SHP77 (cell line): ENCODE data around the gene ADI1.
"Not testable (repeated sequence)": the region's sequence is repeated elsewhere in the genome, so short reads cannot be mapped to it uniquely, and the experiment has no call there.

Experiments
- DNase-seq, 2 experiments: peaks; one replicate each; lab custom pipeline; 2025; lab: John Stamatoyannopoulos, UW

Gene ADI1

DNA sequence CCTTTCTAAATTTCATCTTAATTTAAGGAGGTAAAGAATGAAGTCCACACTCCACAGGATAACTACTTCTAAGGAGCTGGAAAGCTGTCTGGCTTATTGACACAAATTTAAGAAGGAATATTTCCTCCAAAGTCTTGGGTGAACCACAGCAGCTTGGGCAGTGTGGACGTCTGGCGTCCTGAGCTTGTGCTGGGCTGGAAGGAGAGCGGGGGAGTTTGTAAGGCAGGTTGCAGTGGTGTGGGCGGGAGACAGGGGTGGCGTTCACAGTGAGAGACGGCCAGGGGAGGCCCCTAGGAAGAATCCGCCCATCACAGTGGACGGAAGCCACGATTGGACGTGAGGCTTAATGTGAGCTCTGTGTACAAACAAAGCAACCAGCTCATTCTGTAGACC is 25.7 kb downstream of the ADI1 start:
- DNase-seq, result no peak

DNA sequence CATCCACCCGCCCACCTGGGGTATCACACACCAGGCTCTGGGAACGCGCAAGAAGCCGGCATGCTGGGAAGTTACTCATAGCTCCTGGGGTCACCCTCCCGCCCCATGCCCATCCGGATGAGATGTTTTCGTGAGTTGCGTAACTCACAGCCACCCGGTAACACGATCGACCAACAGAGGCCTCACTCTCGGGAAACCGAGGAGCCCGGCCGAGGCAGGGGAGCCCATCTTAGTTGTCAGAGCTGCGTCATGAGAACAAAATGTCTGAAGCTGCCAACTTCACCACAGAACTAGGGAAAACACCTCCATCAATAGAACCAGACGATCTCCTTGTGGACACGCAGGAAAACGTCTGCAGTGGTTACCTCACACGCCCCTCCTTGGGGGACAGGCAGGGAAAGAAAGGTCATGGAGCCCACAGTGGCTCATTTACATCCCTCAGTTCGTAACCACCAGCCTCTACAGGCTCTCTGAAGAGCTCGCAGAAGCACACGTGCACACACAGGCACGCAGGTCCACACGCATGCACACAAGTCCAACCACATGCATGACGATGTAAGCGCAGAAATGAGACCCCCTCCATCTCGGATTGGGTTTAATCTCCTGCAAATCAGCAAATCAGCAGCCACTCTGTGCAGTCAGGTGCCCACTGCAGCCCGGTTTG is 26.2 kb downstream of the ADI1 start:
- no peak for DNase-seq

DNA sequence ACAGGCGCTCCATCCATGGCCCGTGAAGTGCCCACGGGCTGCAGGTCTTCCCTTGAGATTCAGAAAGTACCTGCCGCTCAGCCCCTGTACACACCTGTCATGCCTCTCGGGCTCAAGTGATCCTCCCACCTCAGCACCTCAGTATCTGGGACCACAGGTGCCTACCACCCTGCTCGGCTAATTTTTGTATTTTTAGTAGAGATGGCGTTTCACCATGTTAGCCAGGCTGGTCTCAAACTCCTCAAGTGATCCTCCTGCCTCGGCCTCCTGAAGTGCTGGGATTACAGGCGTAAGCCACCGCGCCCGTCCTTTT is 26.9 kb downstream of the ADI1 start:
- DNase-seq, result not testable (repeated sequence)

DNA sequence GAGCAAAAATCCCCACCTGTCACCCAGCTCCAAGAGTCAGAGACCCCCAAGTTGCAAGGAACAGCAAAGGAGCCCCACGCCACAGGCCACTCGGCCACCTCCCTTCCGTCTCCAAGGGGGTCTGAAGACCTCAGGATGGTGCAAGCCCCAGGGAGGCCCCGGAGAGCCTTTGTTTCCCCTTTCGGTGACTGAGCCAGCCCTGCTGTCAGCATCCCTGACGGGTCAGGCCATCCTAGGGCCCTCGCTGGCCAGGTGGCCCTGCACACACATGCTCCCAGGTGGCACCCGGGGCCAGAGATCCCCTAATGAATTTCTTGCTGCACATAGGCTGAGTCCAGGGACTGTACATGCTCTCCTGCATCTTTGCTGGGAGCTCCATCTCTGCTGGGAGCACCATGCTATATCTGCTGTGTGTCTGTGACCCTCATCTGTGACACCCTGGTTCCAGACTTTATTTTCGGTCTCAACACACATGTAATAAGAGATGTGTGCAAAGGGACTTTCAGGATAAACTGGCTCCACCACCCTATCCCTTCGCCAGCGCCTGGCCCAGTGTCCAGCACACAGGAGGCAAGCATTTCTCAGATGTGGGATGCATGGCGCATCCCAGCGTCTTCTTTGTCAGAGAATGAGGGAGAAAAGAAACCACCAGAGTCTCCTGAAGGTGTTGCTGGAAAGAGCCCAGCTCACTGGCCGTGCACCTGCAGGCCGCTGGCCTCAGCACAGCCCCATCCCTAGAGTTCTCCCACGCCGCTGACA is 27.4 kb downstream of the ADI1 start:
- no peak for DNase-seq

DNA sequence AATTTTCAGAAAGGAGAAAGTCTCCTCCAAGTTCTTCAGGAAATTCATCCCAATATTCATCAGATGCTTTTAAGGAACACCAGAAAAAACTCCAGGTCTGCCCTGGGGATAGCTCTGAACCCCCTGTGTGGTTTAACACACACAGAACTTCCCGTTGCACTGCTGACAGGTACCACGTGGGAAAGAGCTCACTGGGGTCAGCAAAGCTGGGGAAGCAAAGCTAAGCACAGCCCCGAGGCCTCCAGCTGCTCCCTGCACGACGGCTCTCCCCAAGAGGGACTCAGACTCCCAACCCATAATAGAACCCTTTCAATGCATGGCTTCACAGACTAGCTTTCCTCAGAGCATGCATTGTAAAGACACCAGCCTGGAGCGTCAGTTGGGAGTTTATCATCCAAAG is 28.0 kb downstream of the ADI1 start:
- DNase-seq, result no peak

DNA sequence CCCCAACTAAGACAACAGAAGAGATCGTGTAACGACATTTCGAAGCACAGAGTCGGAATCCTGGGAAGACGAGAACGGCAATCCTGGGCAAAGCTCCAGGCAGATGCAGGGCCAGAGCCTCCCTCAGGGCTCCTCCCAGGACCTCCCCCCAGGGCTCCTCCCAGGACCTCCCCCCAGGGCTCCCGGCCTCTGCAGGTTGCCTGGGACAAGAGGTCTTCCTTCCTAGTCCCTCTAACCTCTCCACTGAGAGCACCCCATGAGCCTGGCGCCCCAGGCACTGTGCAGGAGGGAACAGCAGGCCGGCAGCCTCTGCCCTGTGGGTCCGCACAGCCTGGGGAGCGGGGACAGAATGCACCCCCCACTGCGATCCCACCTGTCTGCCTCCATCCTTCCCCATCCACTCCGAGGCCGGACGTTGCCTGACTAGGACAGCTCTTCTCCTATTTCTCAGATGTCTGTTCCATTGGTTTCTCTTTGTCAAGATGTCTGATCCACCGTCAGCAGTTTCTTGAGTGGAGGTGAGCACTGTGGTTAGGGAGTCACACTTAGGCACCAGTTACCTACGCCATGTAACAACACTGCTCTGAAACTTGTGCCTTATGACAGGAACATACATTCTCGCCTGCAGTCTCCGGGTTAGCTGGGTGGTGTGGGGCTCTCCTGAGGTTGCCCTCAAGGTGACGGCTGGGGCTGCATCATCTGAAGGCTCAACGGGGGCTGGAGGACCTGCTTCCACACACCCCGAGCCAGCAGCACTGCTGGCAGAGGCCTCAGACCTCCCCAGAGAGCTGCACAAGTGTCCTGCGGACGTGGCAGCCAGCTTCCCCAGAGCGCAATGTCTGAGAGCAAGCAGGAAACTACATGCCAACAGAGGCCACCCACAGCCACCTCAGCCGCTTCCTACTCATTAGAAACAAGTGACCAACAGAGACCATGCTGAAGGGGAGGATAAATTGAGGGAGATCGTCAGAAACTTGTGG is 28.9 kb downstream of the ADI1 start:
- no peak for DNase-seq

DNA sequence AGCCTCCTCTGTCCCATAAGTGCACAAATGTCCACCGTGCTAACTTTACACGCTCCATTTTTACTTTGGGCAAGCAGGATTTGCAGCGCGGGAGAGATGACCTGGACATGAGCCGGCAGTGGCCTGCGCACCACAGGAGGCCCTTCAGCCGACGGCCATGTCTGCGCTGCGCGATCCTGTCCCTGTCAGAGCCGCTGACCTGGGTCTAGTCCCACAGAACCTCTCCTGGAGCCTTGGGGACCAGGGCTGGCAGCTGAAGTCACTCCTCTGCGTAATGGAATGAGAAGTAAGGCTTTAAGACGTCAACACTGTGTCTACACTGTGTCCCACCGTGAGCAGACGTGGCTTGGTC is 29.6 kb downstream of the ADI1 start:
- no peak for DNase-seq

DNA sequence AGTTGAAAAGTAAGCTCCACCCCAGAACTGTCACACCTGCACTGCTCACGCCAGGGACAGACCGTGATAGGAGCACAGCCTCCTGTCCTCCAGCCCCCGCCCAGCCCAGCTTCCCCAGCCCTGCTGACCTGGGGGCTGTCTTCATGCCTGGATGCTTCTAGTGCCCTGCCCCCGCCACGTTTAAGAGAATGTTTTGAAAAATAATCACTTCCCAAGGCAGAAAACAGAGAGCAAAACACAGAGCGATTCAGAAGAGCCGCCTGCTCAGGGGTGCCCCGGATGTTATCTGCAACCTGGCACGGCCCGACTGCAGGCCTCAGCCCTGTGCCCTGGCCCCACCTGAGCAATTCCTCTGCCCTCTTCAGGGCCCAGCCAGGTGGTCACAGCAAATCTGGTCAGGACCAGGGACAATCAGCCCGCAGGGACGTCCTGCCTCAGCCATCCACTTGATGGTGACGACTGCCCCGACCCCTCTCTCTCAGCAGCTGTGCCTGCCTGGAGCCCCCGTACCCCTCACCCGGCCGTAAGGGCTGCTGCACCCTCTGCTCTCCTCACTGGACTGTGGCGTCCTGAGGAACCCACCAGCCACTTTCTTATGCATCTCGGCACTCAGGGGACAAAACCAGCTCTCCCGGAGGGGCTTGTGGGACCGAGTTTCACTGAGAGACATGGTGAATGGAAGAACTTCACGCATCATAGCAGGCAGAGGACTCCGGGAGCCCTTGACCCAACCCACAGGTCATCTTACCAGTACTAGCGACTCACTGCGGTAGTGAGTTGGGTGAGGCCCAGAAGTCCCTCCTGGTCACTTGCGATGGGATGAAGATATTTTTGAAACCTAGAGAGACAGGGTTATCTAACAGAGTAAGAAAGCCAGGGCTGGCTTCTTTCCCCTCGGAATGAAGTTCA is 30.2 kb downstream of the ADI1 start:
- DNase-seq, result no peak

DNA sequence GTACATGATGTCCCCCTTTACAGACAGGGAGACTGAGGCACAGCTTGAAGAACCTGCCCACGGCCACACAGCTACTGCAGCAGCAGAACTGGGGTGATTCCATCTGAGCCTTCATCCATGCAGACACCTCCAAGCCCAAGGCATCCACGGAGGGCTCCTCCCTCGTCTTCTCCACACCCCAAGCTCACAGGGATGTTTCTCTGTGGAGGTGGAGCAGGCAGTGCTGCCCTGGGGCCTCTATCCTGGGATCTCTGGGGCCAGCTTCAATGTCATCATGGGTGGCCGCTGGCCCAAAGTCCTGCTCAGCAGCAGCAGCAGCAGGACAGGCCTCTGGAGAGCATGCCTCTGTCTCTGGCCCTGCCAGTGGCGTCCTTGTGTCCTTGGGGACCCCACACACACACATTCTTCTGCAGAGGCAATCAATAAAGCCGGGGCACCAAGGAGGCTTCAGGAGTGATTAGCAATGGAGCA is 31.2 kb downstream of the ADI1 start:
- DNase-seq, result no peak

DNA sequence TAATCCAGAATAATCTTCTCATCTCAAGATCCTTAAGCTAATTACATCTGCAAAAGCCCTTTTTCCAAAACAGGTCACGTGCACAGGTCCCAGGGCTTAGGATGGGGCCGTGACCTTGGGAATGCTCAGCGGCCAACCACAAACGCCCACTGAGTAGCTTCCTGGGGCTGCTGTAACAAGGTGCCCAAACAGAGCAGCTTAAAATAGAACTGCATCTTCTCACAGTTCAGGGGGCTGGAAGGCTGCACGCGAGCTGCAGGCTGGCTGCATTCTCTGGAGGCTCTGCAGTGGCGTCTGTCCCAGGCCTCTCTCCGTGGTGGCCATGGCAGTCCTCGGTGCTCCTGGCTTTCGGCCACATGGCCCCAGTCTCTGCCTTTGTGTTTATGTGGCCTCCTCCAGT is 31.9 kb downstream of the ADI1 start:
- no peak for DNase-seq

DNA sequence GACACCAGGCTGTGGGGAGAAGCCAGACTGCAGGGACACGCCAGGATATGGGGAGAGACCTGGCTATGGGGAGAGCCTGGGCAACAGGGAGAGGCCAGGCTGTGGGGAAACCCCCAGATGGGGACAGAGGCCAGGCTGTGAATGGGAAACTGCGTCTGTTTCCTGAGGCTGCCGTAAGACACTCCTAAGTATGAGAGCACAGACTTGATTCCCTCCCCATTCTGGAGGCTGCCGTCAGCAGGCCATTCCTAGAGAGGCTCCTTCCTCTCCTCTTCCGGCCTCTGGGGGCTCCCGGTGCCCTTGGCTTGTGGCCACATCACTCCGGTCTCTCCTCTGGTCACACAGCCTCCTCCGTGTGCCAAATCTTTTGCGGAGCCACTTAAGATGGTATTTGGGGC is 32.3 kb downstream of the ADI1 start:
- no peak for DNase-seq

DNA sequence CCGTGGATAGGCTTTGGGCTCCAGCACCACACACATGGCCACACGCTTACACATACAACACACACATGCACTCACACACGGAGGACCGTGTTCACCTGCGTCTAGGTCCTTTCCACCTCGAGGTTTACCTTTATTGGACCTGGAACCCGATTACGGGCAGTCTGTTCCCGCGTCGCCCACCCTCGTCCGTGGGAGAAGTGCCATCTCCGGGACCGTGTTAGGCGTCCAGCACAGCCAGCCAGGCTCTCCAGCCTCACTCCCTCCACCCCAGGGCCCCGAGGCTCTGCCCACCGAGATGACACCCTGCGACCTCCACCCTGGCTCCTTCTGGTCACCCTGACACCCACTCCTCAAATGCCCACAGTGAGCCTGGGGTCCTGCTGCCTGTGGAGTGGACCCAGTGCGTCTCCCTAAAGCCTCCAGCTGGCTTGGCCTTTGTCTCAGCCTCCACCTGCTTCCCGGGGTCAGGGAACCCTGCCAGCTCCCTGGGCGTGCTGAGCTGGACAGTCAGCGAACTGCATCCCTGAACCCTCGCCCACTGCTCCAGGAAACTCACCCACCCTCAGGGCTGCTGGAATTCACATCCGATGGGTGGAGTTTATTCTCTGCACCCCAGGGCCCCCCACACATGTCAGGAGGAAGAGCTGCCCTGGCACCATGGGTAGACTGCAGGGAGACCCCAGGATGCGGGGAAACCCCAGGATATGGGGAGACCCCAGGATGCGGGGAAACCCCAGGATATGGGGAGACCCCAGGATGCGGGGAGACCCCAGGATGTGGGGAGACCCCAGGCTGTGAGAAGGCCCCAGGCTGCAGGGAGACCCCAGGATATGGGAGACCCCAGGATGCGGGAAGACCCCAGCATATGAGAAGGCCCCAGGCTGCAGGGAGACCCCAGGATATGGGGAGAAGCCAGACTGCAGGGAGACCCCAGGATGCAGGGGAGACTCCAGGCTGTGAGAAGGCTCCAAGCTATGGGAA is 33.0 kb downstream of the ADI1 start:
- DNase-seq, result no peak

DNA sequence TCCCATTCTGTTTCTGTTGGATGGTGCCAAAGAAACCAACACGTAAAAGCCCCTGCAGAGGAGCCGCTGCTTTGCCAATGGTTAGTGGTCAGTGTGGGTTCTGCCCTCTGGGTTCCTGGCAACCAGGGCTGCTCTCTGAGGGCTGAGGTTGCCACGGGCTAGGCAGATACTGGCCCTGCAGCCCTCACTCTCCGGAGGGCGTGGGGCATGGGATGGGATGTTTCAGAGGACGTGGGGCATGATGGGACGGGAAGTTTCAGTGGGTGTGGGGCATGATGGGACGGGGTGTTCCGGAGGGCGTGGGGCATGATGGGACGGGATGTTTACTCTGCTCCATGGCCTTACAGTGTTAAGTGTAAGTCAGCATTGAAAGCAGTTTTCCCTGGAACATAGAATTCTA is 34.2 kb downstream of the ADI1 start:
- DNase-seq, result no peak

DNA sequence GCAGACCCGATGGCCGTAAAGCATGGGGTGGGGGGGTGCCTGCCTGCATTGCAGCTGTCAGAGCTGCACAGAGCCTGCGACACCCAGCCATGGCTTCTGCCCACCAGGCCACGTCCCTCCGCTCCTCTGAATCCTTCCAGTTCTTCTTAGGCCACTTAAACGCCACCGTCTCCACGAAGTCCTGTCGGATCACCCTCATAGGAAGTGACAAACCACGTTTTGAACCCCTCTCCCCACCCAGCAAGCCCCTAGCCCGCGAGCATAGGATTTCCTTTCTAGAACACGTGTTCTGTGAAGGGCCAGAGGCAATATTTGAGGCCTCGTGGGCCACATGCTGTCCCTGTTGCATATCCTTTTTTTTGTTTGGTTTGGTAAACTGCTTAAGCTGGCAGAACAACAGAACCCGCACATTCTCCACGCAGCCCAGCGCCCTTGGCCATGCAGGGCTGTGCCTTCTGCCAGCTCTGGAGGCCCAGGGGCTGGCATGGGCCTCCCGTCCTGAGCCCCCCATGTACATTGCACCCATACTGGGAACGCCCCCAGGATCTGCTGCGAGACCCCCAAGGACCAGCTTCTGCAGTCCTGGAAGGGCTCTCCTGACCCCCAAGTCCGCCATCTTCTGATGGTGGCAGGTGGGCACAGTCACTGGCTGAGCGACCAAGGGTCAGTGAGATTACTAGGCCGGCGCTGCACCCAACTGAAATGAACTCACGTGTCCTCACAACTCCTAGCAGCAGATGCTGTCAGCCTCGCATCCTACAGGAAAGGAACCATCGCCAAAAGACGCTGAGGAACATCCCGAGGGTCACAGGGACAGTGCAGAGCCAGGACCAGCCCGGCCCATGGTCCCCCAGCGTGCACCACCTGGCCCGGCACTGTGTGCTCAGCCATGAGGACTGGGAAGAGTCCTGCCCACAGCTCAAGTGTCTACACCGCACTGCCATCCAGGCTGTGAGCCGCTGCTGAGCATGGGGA is 35.1 kb downstream of the ADI1 start:
- no peak for DNase-seq

DNA sequence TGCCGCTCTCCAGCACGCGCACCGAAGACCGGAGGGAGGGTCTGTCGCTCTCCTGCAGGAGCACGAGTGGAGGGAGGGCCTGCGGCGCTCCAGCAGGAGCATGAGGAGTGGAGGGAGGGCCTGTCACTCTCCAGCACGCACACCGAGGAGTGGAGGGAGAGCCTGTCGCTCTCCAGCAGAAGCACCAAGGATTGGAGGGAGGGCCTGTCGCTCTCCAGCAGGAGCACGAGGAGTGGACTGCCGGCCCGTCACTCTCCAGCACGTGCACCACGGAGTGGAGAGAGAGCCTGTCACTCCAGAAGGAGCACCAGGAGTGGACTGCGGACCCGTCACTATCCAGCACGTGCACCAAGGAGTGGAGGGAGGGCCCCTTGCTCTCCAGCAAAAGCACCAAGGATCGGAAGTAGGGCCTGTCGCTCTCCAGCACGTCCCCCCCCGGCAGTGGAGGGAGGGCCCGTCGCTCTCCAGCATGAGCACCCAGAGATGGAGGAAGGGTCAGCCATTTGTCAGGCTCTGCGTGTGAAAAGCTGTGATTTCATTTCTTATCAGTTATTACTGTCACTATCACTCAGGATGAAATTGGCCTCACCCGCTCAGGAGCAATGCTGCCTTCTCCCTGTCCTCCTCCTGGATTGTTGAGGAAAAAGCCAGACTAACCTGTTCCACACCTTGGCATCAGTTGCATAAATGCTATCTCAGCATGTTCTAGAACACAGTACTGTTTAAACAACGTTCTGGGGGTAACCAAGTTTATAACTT is 35.9 kb downstream of the ADI1 start:
- DNase-seq, result no peak

DNA sequence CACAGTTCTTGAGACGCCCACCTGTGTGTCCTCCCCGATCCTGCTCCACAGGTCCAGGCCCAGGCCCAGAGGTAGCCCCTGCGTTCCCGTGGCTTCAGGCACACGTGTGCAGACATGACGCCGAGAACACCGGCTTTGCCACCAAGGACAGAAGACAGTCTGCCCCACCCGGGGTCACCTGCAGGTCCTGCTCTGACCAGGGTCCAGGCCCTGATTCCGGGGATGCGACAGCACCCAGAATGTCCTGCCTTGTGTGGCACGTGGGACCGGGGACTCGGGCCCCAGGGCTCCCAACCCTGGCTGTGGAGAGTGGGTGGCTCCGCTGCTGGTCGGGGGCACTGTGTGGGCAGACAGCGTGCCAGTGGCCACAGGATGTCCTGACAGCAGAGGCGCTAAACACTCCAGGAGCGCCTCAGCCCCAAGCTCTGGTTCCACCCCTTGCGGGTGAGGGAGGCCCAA is 36.9 kb downstream of the ADI1 start:
- DNase-seq, result no peak

DNA sequence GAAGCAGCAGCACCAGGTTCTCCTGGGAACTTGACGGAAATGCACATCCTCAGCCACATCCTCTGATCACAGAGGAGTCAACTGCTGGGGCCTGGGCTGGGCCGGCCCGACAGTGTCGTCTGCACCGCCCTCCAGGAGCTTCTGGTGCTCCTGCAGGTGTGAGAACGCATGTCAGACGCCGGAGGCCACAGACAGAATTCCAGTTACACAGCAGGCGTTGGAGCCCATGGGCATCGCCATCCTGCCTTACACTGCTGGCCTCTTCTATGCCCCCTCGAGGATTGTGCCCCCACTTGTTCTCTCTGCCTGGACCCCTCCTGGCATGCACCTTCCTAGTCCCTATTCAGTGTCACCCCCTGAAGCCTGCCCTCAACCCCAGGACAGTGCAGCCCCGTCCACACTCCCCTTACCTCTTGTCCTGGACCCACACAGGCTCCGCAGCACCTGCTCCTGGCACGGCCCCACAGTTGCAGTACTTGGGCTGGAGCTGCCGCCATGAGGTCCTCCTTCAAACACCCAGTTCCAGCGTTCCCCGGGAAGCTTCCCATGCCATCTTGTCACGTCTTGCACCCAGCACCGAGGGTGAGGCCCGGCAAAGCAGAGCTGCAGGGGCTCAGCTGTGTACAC is 37.5 kb downstream of the ADI1 start:
- no peak for DNase-seq

DNA sequence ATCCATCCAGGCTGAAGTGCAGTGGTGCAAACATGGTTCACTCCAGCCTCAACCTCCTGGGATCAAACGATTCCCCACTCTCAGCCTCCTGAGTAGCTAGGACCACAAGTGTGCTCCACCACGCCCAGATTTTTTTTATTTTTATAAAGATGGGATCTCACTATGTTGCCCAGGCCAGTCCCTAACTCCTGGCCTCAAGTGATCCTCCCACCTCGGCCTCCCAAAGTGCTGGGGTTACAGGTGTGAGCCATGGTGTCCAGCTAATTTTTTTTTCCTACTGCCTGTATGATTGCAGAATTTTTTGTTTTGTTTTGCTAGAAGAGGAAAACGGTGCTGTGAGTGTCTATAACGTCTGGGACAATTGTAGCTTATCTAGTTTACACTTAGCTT is 38.3 kb downstream of the ADI1 start:
- DNase-seq, result no peak
